IMR-90 (cell line): Measurements from ENCODE around the gene EML3. TPM values are rescaled to one million over a fixed set of nuclear protein-coding genes. Genes with fewer than 3 reads are reported as not detected.
A peak's percentile ranks its signal among the peaks of the same experiment; 100 is the strongest.

ENCODE experiments used
- ATAC-seq: fragments of 200-7000 bp; cut with Tn5 transposase; 2 replicates; pipeline ENCODE4 v1.9.1; 2020; ENCODE audit warnings: low read depth, mild to moderate bottlenecking, moderate library complexity
- BruUV-seq: library from RNA; stranded (reverse); fragments of 400-500 nt; replicated peaks from 2 replicates; lab custom pipeline; 2021; lab: Mats Ljungman, UMichigan
- CTCF ChIA-PET: fragments of 300-600 bp; formaldehyde crosslinking; extraction: SDS; loops from one replicate; lab custom pipeline; 2021; ENCODE audit warnings: antibody characterized with exemption; lab: Yijun Ruan, JAX
- POLR2A ChIA-PET: fragments of 300-600 bp; sonication (Branson Sonifier 250); formaldehyde crosslinking; loops from one replicate; lab custom pipeline; 2022; ENCODE audit warnings: antibody characterized with exemption; ENCODE audit not compliant: unreplicated experiment; lab: Charles Lee
- DNase-seq: peaks from one replicate; pipeline ENCODE4 v3.0.0; 2013
- H2AFZ ChIP-seq: replicated peaks from 2 replicates; pipeline ENCODE3; 2013; ENCODE audit warnings: low read length, mild to moderate bottlenecking; ENCODE audit not compliant: poor library complexity
- H2AK5ac ChIP-seq: 2 replicates; pipeline ENCODE4 v1.6.1; 2013; ENCODE audit warnings: low read depth, low read length, inconsistent platforms
- H2AK9ac ChIP-seq: replicated peaks from 2 replicates; pipeline ENCODE3; 2013; ENCODE audit warnings: mild to moderate bottlenecking, low read depth, low read length, moderate library complexity; ENCODE audit not compliant: poor library complexity
- H2BK120ac ChIP-seq: 2 replicates; pipeline ENCODE4 v1.6.1; 2013; ENCODE audit warnings: low read depth, low read length, inconsistent platforms
- H2BK15ac ChIP-seq: 3 replicates; pipeline ENCODE4 v1.6.1; 2013; ENCODE audit warnings: low read depth, low read length, inconsistent platforms
- H2BK20ac ChIP-seq: 2 replicates; pipeline ENCODE4 v1.6.1; 2013; ENCODE audit warnings: low read depth, mild to moderate bottlenecking, inconsistent platforms, low read length, moderate library complexity
- H2BK5ac ChIP-seq: 2 replicates; pipeline ENCODE4 v1.6.1; 2013; ENCODE audit warnings: mild to moderate bottlenecking, low read depth, low read length, inconsistent platforms; ENCODE audit not compliant: poor library complexity, severe bottlenecking
- H3K14ac ChIP-seq: replicated peaks from 2 replicates; pipeline ENCODE4 v1.6.1; 2013; ENCODE audit warnings: low read depth, low read length, inconsistent platforms
- H3K18ac ChIP-seq: 2 replicates; pipeline ENCODE4 v1.6.1; 2013; ENCODE audit warnings: low read depth, low read length, control low read depth
- H3K23ac ChIP-seq: 2 replicates; pipeline ENCODE4 v1.6.1; 2013; ENCODE audit warnings: low read depth, low read length, inconsistent platforms
- H3K27ac ChIP-seq: 2 replicates; pipeline ENCODE4 v1.5.1; 2013; ENCODE audit warnings: mild to moderate bottlenecking, control low read depth, low read length; ENCODE audit not compliant: insufficient read depth
- H3K27me3 ChIP-seq: 2 replicates; pipeline ENCODE4 v1.6.1; 2013; ENCODE audit warnings: low read length; ENCODE audit not compliant: control insufficient read depth, insufficient read depth
- H3K36me3 ChIP-seq: 2 replicates; pipeline ENCODE4 v1.6.1; 2013; ENCODE audit warnings: low read length, mixed read lengths; ENCODE audit not compliant: control insufficient read depth, insufficient read depth
- H3K4ac ChIP-seq: 2 replicates; pipeline ENCODE4 v1.6.1; 2013; ENCODE audit warnings: low read depth, low read length, inconsistent platforms
- H3K4me1 ChIP-seq: 2 replicates; pipeline ENCODE4 v1.6.1; 2013; ENCODE audit warnings: low read length, mixed read lengths; ENCODE audit not compliant: control insufficient read depth, insufficient read depth
- H3K4me2 ChIP-seq: 2 replicates; pipeline ENCODE4 v1.6.1; 2013; ENCODE audit warnings: low read depth, mild to moderate bottlenecking, control low read depth, low read length, moderate library complexity
- H3K4me3 ChIP-seq: 2 replicates; pipeline ENCODE4 v1.5.1; 2013; ENCODE audit warnings: low read depth, mild to moderate bottlenecking, control low read depth, low read length, moderate library complexity; ENCODE audit not compliant: insufficient read depth
- H3K56ac ChIP-seq: 2 replicates; pipeline ENCODE4 v1.6.1; 2013; ENCODE audit warnings: low read length, inconsistent platforms; ENCODE audit not compliant: insufficient read depth; ENCODE audit errors: extremely low read depth
- H3K79me1 ChIP-seq, 2 experiments: 2 replicates each; pipeline ENCODE4 v1.6.1; 2013; ENCODE audit warnings: low read length in 2 of 2, inconsistent platforms in 1 of 2, low read depth in 1 of 2
- H3K9ac ChIP-seq: 2 replicates; pipeline ENCODE4 v1.6.1; 2013; ENCODE audit warnings: low read depth, low read length, control low read depth
- H3K9me1 ChIP-seq: 2 replicates; pipeline ENCODE4 v1.6.1; 2013; ENCODE audit warnings: low read length, inconsistent platforms; ENCODE audit not compliant: insufficient read depth
- H3K9me3 ChIP-seq: 2 replicates; pipeline ENCODE4 v1.6.1; 2013; ENCODE audit warnings: low read length; ENCODE audit not compliant: control insufficient read depth, insufficient read depth
- H4K20me1 ChIP-seq: 2 replicates; pipeline ENCODE4 v1.6.1; 2013; ENCODE audit warnings: low read length, inconsistent platforms; ENCODE audit not compliant: insufficient read depth
- H4K5ac ChIP-seq: 2 replicates; pipeline ENCODE4 v1.6.1; 2013; ENCODE audit warnings: mild to moderate bottlenecking, low read depth, low read length, control low read depth
- H4K8ac ChIP-seq, 2 experiments: 2 replicates each; pipeline ENCODE4 v1.6.1; 2013; ENCODE audit warnings: low read depth in 2 of 2, low read length in 2 of 2, control low read depth in 1 of 2, inconsistent platforms in 1 of 2
- H4K91ac ChIP-seq: 2 replicates; pipeline ENCODE4 v1.6.1; 2013; ENCODE audit warnings: low read depth, low read length, inconsistent platforms; ENCODE audit not compliant: insufficient read depth
- BHLHE40 ChIP-seq: fragments of 150-350 bp; IDR thresholded peaks from 2 replicates; pipeline ENCODE4 v1.6.1; 2016; ENCODE audit warnings: mild to moderate bottlenecking, low read depth, low read length
- CEBPB ChIP-seq: IDR thresholded peaks from 2 replicates; pipeline ENCODE4 v1.6.1; 2012; ENCODE audit warnings: low read depth, low read length, improper control_type of control experiment
- CHD1 ChIP-seq: IDR thresholded peaks from 2 replicates; pipeline ENCODE4 v1.6.1; 2012; ENCODE audit warnings: low read depth, low read length, improper control_type of control experiment
- FOS ChIP-seq: fragments of 150-350 bp; IDR thresholded peaks from 2 replicates; pipeline ENCODE4 v1.6.1; 2016; ENCODE audit warnings: low read depth, low read length
- MAZ ChIP-seq: IDR thresholded peaks from 2 replicates; pipeline ENCODE4 v1.6.1; 2012; ENCODE audit warnings: low read depth, mild to moderate bottlenecking, low read length, improper control_type of control experiment, moderate library complexity, borderline replicate concordance
- MXI1 ChIP-seq: IDR thresholded peaks from 2 replicates; pipeline ENCODE4 v1.6.1; 2012; ENCODE audit warnings: low read depth, mild to moderate bottlenecking, low read length, moderate library complexity, borderline replicate concordance
- POLR2A ChIP-seq: IDR thresholded peaks from 2 replicates; pipeline ENCODE4 v1.6.1; 2012; ENCODE audit warnings: mild to moderate bottlenecking, low read depth, low read length
- RAD21 ChIP-seq: IDR thresholded peaks from 2 replicates; pipeline ENCODE4 v1.6.1; 2012; ENCODE audit warnings: low read length, improper control_type of control experiment
- RCOR1 ChIP-seq: IDR thresholded peaks from 2 replicates; pipeline ENCODE4 v1.6.1; 2012; ENCODE audit warnings: mild to moderate bottlenecking, low read length, improper control_type of control experiment; ENCODE audit not compliant: insufficient replicate concordance
- RFX5 ChIP-seq: IDR thresholded peaks from 2 replicates; pipeline ENCODE4 v1.8.0; 2012; ENCODE audit warnings: low read depth, mild to moderate bottlenecking, low read length, moderate library complexity
- WGBS, 2 experiments: methylation state at CpG; one replicate each; pipeline versions ENCODE4 v1.1.5 to v1.1.7; 2013; ENCODE audit warnings: missing lambda C conversion rate in 2 of 2; ENCODE audit not compliant: insufficient read length in 1 of 2; ENCODE audit errors: extremely low coverage in 2 of 2; 5-methylcytosine and 5-hydroxymethylcytosine counted together
- dilution Hi-C: fragments of 300-500 bp; cut with HindIII; formaldehyde crosslinking; loops from one replicate; pipeline ENCODE4 v1.14.3; 2018; ENCODE audit warnings: low sequenced_read_pairs; ENCODE audit not compliant: unreplicated experiment
- in situ Hi-C: fragments of 300-500 bp; cut with MboI; formaldehyde crosslinking; loops from 3 replicates; pipeline ENCODE4 v1.14.3; 2019; ENCODE audit warnings: low sequenced_read_pairs, inconsistent platforms, mixed read lengths
- intact Hi-C: fragments of 100-400 bp; cut with micrococcal nuclease; formaldehyde crosslinking; loops from 2 replicates; pipeline ENCODE4 v1.10.0; 2022
- polyA plus RNA-seq, 3 experiments: library from polyadenylated mRNA; depleted of rRNA; stranded (reverse); fragments of >200 nt; gene quantifications; 2 replicates each; pipeline ENCODE4 v1.2.3, GENCODE V29; 2012; ENCODE audit warnings: low replicate concordance in 1 of 3
- total RNA-seq: library from RNA; depleted of rRNA; stranded (reverse); fragments of >200 nt; gene quantifications from 2 replicates; pipeline ENCODE4 v1.2.3, GENCODE V29; 2012
- TF ChIP-seq, protein P1 (sequence below): conservative IDR thresholded peaks from 2 replicates; pipeline ENCODE4 v1.5.1; 2012; ENCODE audit warnings: mild to moderate bottlenecking, low read depth, low read length, improper control_type of control experiment

EML3 gene
- total and polyA plus RNA-seq, 2 of the 4 experiments (the other 2 are of a cell fraction): 5.0 to 24.7 TPM

DNA sequence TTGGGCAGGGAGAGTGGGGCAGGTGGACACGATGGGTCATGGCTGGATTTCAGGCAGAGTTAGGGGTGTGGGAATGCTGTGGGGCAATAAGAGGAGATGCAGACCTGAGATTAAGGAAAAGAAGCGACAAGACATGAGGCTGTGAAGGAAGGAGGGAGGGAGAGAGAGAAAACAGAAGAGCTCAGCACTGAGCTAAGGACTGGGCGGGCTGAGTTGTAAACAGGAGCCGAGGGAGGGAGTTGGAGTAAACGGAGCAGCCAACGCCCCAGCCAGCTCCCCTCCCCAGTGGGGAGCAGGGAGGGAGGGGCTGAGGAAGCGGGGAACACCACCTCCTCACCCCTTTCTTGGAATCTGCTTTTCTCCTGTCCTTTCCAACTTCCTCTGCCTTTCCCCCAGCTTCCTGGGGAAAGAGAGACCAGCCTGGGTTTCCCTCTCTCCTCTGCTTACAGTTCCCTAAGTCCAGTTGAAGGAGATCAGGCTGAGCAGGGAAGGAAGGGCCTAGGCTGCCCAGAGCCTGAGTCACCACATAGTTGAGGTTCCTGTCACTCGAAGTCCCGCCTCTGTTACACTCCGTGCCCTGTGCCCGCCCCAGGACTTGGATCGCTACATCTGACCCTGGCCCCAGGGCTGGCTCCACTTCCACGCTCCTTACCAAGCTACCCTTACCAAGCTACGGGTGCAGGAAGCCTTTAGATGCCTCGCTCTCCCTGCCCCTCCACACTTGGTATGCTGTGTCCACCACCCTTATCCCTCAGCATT is 59.3 kb downstream of the EML3 start:
- ATAC-seq (peak; percentile 82), DNase-seq (peak; percentile 96)
- in situ Hi-C loops (loop anchor here (5.0 kb wide), 1 partner anchor 131 kb away; no protein-coding TSS in a partner anchor), dilution Hi-C loops (no loop called here), intact Hi-C loops (no loop called here)
- Histone ChIP-seq H4K91ac (peak overlapping the region; percentile 100), H3K18ac (peak overlapping the region; percentile 93), H4K20me1 (peaks cover 21% of the 10 kb centered on the region), H4K5ac (peak overlapping the region; percentile 82), H2BK120ac (peak overlapping the region; percentile 99), H3K36me3 (peaks cover 3% of the 10 kb centered on the region; the same call in 1 of the 2 replicates), H3K23ac (peak overlapping the region; percentile 100), H2BK20ac (peak overlapping the region; percentile 99), H3K4ac (peak overlapping the region; percentile 98), H3K27ac (peak overlapping the region; percentile 97), H3K9me3 (no peaks in the 10 kb centered on the region), H3K9ac (peak overlapping the region; percentile 94), H2AK9ac (peak overlapping the region; percentile 100), H2AFZ (peak overlapping the region; percentile 92), H3K9me1 (peaks cover 27% of the 10 kb centered on the region), H2BK15ac (peak overlapping the region; percentile 98; the same call in 2 of the 3 replicates), H3K4me3 (peak overlapping the region; percentile 26), H3K4me2 (peak overlapping the region; percentile 93), H3K4me1 (peaks cover 38% of the 10 kb centered on the region), H3K14ac (peak overlapping the region; percentile 97), H2BK5ac (peak overlapping the region; percentile 99), H3K79me1 (peaks cover 12 to 62% of the 10 kb centered on the region in 2 experiments; a peak in 3 of 4 replicates), H2AK5ac (peak overlapping the region; percentile 99), H4K8ac (peak overlapping the region; percentile 93 to 99), H3K27me3 (no peaks in the 10 kb centered on the region), H3K56ac (peak overlapping the region; percentile 99)
- 0 out of 2 replicates have a peak, but pooled peaks have one; percentile 34 for TF ChIP-seq RFX5
- no peak for TF ChIP-seq BHLHE40
- TF ChIP-seq POLR2A: peak; percentile 76
- TF ChIP-seq MAZ: peak; percentile 67; the same call in 1 of the 2 replicates
- peak; percentile 23; the same call in 1 of the 2 replicates for TF ChIP-seq FOS
- TF ChIP-seq CEBPB: no peak
- TF ChIP-seq CHD1: 0 out of 2 replicates have a peak, but pooled peaks have one; percentile 34
- no peak for TF ChIP-seq RCOR1
- no peak for TF ChIP-seq MXI1
- TF ChIP-seq RAD21: no peak
- TF ChIP-seq, protein P1, sequence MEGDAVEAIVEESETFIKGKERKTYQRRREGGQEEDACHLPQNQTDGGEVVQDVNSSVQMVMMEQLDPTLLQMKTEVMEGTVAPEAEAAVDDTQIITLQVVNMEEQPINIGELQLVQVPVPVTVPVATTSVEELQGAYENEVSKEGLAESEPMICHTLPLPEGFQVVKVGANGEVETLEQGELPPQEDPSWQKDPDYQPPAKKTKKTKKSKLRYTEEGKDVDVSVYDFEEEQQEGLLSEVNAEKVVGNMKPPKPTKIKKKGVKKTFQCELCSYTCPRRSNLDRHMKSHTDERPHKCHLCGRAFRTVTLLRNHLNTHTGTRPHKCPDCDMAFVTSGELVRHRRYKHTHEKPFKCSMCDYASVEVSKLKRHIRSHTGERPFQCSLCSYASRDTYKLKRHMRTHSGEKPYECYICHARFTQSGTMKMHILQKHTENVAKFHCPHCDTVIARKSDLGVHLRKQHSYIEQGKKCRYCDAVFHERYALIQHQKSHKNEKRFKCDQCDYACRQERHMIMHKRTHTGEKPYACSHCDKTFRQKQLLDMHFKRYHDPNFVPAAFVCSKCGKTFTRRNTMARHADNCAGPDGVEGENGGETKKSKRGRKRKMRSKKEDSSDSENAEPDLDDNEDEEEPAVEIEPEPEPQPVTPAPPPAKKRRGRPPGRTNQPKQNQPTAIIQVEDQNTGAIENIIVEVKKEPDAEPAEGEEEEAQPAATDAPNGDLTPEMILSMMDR: no peak
- POLR2A ChIA-PET: interaction anchor here (0.7 to 2.0 kb wide), 5 partner anchors 10 to 158 kb away, joined by 3 to 16 read pairs (median 3); partner anchors contain the start of genes EEF1G, INTS5 and TUT1
- TSS peak; percentile 83 for BruUV-seq
- WGBS, 2 experiments: 0% methylated on average over 1 of the region's 15 CpGs; no CpG with 5 or more reads in 1 of the 2 experiments
- CTCF ChIA-PET: interaction anchor here (0.6 to 3.1 kb wide), 3 partner anchors 10 to 234 kb away, joined by 3 to 23 read pairs (median 13); no protein-coding TSS in a partner anchor
